GM19372 (cell line): ENCODE results near the gene MUC5B.
"Not testable (repeated sequence)": the region's sequence is repeated elsewhere in the genome, so short reads cannot be mapped to it uniquely, and the experiment has no call there.

Experiments
- ATAC-seq: cut with Tn5 transposase; IDR thresholded peaks from one replicate; pipeline ENCODE4 v1.9.1; 2021; ENCODE audit warnings: mild to moderate bottlenecking, low read depth, moderate library complexity; ENCODE audit not compliant: unreplicated experiment

MUC5B gene

DNA sequence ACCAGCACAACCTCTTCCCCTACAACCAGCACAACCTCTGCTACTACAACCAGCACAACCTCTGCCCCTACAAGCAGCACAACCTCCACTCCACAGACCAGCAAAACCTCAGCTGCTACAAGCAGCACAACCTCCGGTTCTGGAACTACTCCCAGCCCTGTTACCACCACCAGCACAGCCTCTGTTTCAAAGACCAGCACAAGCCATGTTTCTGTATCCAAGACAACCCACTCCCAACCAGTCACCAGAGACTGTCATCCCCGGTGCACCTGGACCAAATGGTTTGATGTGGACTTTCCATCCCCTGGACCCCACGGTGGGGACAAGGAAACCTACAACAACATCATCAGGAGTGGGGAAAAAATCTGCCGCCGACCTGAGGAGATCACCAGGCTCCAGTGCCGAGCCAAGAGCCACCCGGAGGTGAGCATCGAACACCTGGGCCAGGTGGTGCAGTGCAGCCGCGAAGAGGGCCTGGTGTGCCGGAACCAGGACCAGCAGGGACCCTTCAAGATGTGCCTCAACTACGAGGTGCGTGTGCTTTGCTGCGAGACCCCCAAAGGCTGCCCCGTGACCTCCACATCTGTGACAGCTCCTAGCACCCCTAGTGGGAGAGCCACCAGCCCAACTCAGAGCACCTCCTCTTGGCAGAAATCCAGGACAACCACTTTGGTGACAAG is 34.3 kb upstream of the MUC5B start:
- ATAC-seq: not testable (repeated sequence)

DNA sequence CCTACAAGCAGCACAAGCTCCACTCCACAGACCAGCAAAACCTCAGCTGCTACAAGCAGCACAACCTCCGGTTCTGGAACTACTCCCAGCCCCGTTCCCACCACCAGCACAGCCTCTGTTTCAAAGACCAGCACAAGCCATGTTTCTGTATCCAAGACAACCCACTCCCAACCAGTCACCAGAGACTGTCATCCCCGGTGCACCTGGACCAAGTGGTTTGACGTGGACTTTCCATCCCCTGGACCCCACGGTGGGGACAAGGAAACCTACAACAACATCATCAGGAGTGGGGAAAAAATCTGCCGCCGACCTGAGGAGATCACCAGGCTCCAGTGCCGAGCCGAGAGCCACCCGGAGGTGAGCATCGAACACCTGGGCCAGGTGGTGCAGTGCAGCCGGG is 33.0 kb upstream of the MUC5B start:
- not testable (repeated sequence) for ATAC-seq

DNA sequence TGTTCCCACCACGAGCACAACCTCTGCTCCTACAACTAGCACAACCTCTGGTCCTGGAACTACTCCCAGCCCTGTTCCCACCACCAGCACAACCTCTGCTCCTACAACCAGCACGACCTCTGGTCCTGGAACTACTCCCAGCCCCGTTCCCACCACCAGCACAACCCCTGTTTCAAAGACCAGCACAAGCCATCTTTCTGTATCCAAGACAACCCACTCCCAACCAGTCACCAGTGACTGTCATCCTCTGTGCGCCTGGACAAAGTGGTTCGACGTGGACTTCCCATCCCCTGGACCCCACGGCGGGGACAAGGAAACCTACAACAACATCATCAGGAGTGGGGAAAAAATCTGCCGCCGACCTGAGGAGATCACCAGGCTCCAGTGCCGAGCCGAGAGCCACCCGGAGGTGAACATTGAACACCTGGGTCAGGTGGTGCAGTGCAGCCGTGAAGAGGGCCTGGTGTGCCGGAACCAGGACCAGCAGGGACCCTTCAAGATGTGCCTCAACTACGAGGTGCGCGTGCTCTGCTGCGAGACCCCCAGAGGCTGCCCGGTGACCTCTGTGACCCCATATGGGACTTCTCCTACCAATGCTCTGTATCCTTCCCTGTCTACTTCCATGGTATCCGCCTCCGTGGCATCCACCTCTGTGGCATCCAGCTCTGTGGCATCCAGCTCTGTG is 30.9 kb upstream of the MUC5B start:
- ATAC-seq: not testable (repeated sequence)

DNA sequence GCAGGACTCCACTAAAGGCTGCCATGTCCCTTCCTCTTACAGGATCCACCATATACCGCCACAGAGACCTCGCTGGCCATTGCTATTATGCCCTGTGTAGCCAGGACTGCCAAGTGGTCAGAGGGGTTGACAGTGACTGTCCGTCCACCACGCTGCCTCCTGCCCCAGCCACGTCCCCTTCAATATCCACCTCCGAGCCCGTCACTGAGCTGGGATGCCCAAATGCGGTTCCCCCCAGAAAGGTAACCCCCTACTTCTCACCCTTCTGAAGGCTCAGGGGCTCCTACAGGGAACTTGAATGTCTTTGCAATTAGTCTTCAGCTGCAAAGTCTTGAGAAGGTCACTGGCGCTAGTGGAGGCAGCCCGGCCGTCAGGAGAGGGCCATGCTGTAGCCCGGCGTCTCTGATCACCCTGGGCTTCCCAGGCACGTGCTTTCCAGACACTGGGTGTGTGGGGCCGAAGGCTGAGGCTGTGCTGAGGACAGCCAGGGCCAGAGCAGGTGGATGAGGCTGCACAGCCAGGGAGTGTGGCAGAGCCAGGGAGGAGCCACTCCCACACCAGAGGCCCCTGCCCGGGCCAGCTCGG is 30.0 kb upstream of the MUC5B start:
- ATAC-seq: no peak

DNA sequence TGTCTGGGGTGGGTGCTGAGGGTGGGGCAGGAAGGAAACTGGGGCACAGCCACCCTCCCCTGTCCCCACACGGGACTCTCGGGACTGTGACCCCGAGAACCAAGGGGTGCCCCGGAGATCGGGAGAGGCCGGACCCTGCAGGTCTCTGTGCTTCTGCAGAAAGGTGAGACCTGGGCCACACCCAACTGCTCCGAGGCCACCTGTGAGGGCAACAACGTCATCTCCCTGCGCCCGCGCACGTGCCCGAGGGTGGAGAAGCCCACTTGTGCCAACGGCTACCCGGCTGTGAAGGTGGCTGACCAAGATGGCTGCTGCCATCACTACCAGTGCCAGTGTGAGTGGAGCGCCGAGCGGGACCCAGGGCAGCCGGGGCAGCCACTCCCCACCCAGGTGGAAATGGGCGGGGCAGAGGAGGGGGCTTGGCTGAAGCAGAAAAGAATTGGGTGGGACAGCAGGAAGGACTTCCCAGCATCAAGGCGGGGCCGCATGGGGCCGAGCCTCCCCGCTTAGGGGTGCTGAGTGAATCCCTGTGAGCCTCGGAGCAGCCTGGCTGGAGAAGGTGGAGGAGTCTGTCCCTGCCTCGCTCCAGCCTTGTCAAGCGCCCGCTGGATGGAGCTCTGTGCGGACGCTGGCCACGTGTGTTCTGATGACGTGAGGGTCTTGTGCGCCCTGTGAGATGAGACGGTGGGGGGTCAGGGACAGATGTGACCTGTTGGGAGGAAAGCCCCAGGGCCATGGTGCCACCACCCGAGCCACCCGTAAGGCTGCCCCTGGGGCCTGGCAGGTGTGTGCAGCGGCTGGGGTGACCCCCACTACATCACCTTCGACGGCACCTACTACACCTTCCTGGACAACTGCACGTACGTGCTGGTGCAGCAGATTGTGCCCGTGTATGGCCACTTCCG is 29.3 kb upstream of the MUC5B start:
- ATAC-seq: no peak

DNA sequence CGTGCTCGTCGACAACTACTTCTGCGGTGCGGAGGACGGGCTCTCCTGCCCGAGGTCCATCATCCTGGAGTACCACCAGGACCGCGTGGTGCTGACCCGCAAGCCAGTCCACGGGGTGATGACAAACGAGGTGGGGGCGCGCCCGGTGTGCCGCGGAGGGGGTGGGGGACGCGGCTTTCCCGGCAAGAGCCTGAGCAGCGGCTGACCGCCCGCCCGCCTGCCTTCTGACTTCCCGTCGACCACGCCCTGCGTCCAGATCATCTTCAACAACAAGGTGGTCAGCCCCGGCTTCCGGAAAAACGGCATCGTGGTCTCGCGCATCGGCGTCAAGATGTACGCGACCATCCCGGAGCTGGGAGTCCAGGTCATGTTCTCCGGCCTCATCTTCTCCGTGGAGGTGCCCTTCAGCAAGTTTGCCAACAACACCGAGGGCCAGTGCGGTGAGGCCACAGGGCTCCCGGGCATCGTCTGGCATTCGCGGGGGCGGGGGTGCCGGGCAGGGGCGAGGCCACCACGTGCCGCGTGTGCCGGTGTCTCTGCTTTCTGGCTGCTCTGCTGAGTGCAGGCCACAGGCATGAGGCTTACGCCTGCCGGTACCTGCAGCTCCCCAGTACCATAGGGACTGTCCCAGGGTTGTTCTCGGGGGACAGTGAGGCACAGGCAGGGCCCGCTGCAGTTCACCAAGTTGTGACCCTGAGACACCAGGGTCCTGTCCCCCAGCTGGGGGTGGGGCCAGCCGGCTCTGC is 28.5 kb upstream of the MUC5B start:
- no peak for ATAC-seq

DNA sequence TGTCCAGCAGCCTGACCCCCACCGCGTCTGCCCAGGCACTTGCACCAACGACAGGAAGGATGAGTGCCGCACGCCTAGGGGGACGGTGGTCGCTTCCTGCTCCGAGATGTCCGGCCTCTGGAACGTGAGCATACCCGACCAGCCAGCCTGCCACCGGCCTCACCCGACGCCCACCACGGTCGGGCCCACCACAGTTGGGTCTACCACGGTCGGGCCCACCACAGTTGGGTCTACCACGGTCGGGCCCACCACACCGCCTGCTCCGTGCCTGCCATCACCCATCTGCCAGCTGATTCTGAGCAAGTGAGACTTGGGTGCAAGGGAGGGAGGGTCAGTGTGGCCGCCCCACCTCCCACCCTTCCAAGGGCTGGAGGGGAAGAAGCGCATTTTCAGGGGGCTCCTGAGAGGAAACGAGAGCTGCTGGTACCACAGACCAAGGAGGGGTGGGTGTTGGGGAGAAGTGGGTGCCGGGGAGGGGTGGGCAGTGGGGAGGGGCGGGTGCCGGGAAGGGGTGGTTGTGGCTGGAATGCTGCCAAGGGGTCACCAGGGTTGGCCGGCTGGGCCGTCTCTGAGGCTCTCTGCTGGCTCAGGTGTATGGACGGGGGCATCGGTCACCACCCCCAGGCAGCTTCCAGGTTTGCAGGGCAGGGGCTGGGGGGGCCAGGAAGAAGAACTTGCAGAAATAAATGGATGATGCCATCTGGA is 27.7 kb upstream of the MUC5B start:
- ATAC-seq: no peak

DNA sequence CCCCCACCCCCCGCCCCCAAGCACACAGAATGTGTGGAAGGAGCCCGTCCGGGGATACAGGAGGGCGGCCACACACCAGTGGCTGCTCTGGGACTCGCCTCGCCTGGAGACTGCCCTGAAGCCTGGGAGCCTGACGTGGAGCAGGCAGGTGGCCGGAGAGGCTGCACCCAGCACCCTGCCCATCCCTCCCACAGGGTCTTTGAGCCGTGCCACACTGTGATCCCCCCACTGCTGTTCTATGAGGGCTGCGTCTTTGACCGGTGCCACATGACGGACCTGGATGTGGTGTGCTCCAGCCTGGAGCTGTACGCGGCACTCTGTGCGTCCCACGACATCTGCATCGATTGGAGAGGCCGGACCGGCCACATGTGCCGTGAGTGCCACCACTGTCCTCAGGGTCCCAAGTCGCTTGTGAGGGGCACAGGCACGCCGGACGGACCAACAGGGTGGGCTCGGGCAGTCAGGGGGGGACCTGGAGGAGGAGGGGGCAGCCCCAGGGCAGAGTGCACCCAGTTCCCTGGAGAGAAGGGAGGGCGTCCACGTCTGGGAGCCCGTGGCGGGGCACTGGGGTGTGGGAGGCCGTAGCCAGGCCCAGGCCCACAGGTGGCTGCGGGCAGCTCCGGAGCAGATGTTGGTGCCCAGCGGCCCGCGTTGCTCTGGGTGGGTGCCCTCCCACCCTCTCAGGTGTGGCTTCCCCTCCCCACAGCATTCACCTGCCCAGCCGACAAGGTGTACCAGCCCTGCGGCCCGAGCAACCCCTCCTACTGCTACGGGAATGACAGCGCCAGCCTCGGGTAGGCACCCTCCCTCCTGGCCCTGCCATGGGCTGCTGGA is 27.0 kb upstream of the MUC5B start:
- no peak for ATAC-seq

DNA sequence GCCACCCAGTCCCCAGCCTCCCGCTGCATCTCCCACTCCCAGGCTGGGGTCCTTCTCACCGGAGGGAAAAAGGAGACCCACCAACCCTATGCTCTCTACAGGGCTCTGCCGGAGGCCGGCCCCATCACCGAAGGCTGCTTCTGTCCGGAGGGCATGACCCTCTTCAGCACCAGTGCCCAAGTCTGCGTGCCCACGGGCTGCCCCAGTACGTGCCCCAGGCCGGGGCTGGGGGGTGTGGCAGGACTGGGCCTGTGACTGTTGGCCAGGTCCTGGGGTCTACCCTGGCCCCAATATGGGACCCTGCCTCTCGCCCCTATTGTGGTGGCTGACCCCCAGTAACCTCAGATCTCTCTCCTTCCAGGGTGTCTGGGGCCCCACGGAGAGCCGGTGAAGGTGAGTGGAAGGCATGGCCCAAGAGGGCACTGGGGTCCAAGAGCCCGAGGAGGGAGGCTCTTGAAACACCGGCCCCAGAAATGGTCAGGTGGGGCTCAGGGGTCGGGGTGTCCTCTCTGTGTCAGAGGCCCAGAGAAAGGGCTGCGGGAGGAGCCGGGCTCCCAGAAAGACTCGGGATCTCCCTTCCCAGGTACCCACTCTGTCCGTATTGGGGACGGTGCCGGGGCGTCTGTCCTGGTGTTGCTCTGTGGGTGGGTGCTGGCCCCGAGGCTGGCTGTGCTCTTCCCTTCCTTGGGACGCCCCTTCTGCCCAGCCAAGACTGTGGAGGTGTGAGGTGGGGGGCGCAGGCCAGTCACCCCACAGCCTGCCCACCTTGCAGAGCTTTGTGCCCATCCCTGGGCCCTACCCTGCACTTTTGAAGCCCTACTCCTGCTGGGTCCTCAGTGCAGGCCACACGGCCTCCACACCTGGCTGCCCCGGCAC is 26.1 kb upstream of the MUC5B start:
- no peak for ATAC-seq

DNA sequence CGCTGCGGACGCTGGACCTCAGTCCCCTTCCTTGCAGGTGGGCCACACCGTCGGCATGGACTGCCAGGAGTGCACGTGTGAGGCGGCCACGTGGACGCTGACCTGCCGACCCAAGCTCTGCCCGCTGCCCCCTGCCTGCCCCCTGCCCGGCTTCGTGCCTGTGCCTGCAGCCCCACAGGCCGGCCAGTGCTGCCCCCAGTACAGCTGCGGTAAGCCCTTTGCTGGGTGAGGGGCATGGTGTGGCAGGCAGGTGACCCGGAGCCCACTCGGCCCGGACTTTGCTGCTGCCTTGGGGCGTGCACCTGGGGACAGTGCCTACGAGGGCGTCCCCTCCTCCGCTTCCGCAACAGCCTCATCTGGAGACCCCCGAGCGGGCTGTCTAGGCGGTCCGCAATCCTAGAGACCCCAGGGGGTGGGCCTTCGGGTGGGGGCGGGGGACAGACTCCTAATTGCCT is 25.4 kb upstream of the MUC5B start:
- no peak for ATAC-seq

DNA sequence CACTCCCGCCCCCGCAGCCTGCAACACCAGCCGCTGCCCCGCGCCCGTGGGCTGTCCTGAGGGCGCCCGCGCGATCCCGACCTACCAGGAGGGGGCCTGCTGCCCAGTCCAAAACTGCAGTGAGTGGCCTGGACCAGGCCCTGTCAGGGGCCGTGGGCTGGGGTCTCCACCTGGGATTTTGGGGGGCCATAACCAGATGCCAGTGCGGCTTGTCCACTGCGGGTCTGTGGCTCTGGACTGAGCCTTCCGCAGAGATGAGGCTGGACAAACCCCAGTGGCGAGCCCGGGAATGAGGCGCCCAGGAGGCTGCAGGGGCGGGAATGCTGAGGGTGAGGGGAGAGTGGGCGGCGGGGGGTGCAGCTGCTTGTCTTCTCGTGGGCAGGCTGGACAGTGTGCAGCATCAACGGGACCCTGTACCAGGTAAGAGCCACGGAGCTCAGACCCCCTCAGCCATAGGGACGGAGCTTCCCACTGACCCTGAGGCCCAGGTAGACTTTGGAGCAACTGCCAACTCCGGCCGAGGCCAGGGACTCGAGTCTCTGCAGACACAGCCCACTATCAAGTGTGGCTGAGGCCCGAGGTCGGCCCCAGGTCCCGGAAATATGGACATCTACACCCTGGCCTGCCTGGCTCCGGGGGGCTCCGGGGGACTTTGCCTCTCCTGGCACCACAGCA is 24.8 kb upstream of the MUC5B start:
- no peak for ATAC-seq

DNA sequence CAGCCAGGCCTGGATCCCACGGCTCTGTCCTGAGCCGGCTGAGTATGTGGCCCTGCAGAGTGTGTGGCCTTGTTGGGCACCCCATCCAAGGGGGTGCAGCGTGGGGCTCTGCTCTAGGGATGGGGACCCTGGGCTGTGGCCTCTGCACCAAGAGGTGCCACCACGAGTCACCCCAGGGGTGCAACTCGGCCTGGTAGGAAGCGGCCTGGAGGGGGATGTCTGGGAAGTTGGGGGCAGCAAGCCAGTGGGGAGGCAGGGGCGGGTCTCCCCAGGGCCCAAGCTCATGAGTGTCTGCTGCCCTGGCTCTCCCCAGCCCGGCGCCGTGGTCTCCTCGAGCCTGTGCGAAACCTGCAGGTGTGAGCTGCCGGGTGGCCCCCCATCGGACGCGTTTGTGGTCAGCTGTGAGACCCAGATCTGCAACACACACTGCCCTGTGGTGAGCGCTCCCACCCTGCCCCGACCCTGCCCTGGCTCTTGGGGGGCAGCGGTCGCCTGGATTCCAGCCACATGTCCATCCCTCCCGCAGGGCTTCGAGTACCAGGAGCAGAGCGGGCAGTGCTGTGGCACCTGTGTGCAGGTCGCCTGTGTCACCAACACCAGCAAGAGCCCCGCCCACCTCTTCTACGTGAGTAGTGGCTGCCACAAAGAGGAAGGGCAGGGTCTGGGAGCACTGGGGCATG is 24.2 kb upstream of the MUC5B start:
- no peak for ATAC-seq

DNA sequence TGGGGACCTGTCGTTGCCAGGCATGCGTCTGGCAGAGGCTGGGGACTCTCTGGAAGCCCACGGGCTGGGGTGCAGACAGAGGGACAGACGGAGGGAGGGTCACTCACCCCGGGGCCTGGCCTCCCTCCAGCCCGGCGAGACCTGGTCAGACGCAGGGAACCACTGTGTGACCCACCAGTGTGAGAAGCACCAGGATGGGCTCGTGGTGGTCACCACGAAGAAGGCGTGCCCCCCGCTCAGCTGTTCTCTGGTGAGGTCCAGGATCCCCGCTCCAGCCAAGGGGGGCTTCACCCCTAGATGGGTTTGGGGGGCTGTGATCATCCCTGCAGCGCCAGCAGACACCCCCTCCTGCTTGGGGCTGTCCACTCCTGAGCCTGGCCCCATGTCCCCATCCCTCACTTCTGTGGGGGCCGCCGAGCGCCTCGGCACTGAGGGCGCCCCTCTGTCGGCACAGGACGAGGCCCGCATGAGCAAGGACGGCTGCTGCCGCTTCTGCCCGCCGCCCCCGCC is 23.6 kb upstream of the MUC5B start:
- no peak for ATAC-seq

DNA sequence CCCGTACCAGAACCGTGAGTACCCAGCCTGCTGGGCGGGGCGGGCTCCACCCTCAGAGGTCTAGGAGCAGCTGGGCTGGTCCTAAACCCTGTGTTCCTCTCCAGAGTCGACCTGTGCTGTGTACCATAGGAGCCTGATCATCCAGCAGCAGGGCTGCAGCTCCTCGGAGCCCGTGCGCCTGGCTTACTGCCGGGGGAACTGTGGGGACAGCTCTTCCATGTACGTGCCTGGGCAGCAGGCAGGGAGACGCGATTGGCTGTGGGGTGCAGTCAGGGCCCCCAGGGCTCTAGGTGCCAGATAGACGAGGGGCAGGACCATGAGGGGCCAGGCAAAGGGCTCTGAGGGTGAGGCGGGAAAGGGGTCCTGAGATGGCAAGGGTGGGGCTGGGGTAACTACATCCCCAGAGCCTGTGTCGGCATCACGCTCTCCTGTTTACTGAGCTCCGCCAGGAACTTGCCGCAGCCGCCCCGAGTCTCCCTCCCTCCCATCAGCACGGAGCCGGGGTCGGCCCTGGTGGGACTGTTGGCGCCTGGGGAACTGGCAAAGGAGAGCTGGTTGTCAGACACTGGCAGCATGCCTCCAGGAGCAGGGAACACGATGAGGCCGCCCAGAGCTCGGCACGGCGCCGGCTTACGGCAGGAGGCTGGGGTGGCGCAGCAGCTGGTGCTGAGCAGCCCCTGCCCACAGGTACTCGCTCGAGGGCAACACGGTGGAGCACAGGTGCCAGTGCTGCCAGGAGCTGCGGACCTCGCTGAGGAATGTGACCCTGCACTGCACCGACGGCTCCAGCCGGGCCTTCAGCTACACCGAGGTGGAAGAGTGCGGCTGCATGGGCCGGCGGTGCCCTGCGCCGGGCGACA is 22.9 kb upstream of the MUC5B start:
- ATAC-seq: no peak

DNA sequence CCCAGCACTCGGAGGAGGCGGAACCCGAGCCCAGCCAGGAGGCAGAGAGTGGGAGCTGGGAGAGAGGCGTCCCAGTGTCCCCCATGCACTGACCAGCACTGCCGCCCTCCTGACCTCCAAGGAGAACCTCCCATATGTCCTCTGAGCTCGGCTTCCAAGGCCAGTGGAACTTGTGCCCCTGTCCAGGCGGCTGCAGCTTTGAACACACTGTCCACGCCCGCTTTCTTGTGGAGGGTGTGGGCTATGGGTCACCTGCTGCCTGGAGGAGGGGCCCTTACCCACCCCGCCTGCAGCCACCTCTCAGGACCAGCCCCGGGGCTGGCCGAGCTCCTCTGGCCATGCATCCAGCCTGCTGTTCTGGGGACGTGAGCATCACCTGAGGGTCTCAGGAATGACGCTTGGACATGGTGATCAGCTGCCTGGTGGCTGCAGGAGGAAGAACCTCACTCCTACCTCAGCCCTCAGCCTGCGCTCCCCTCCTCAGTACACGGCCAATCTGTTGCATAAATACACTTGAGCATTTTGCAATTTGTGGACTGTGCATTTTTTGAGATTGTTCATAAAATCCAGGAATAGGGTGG is 22.2 kb upstream of the MUC5B start:
- ATAC-seq: no peak
